GM18858 (cell line): ENCODE results near the gene PTPRN2.

Source experiments
- ATAC-seq: cut with Tn5 transposase; IDR thresholded peaks from one replicate; pipeline ENCODE4 v1.9.1; 2021; ENCODE audit not compliant: unreplicated experiment

The PTPRN2 gene

GRCh38 chr7:157890921-157891401 is 696.7 kb downstream of the PTPRN2 start:
- no peak for ATAC-seq

- ATAC-seq = no peak
These were observed 698.1 kb downstream of the PTPRN2 start for GRCh38 chr7:157889480-157889879.

GRCh38 chr7:157888579-157888978 is 699.0 kb downstream of the PTPRN2 start:
- no peak for ATAC-seq

- no peak for ATAC-seq
These were observed 700.2 kb downstream of the PTPRN2 start for GRCh38 chr7:157887400-157887799.

GRCh38 chr7:157886711-157887110 is 700.9 kb downstream of the PTPRN2 start:
- ATAC-seq = no peak

- no peak for ATAC-seq
These were observed 701.4 kb downstream of the PTPRN2 start for GRCh38 chr7:157886266-157886665.

GRCh38 chr7:157885140-157885539 is 702.5 kb downstream of the PTPRN2 start:
- no peak for ATAC-seq

GRCh38 chr7:157884461-157885062 is 703.1 kb downstream of the PTPRN2 start:
- no peak for ATAC-seq

GRCh38 chr7:157881048-157881771 is 706.4 kb downstream of the PTPRN2 start:
- ATAC-seq = no peak

GRCh38 chr7:157879391-157879790 is 708.2 kb downstream of the PTPRN2 start:
- ATAC-seq = no peak

GRCh38 chr7:157877298-157878090 is 710.1 kb downstream of the PTPRN2 start:
- no peak for ATAC-seq

GRCh38 chr7:157876469-157877285 is 710.9 kb downstream of the PTPRN2 start:
- no peak for ATAC-seq

GRCh38 chr7:157875230-157876179 is 712.1 kb downstream of the PTPRN2 start:
- ATAC-seq = no peak

GRCh38 chr7:157874870-157875229 is 712.8 kb downstream of the PTPRN2 start:
- no peak for ATAC-seq

- no peak for ATAC-seq
These were observed 713.3 kb downstream of the PTPRN2 start for GRCh38 chr7:157874208-157874816.

GRCh38 chr7:157873664-157874063 is 714.0 kb downstream of the PTPRN2 start:
- no peak for ATAC-seq

- ATAC-seq = no peak
These were observed 714.4 kb downstream of the PTPRN2 start for GRCh38 chr7:157873181-157873580.

- ATAC-seq = no peak
These were observed 715.2 kb downstream of the PTPRN2 start for GRCh38 chr7:157872447-157872846.

- ATAC-seq = no peak
These were observed 715.9 kb downstream of the PTPRN2 start for GRCh38 chr7:157871681-157872080.
